ENCODE results near the gene P2RX6.

GRCh38 chr22:21070690-21071615 is 56.0 kb downstream of the P2RX6 start:
- TF ChIP-seq, protein P1, sequence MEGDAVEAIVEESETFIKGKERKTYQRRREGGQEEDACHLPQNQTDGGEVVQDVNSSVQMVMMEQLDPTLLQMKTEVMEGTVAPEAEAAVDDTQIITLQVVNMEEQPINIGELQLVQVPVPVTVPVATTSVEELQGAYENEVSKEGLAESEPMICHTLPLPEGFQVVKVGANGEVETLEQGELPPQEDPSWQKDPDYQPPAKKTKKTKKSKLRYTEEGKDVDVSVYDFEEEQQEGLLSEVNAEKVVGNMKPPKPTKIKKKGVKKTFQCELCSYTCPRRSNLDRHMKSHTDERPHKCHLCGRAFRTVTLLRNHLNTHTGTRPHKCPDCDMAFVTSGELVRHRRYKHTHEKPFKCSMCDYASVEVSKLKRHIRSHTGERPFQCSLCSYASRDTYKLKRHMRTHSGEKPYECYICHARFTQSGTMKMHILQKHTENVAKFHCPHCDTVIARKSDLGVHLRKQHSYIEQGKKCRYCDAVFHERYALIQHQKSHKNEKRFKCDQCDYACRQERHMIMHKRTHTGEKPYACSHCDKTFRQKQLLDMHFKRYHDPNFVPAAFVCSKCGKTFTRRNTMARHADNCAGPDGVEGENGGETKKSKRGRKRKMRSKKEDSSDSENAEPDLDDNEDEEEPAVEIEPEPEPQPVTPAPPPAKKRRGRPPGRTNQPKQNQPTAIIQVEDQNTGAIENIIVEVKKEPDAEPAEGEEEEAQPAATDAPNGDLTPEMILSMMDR (IDR thresholded peaks at IDR 0.05), result no peak
- TF ChIP-seq ZFX (IDR thresholded peaks at IDR 0.05; ENCODE audit: borderline replicate concordance), result no peak
